Breast epithelium (tissue), 3 donors: ENCODE data around the gene MSX2.

Source experiments
- POLR2A ChIP-seq: fragments of 450-650 bp; IDR thresholded peaks from one replicate; pipeline ENCODE4 v1.6.1; 2016; ENCODE audit warnings: antibody characterized with exemption, mild to moderate bottlenecking, moderate library complexity
- POLR2AphosphoS5 ChIP-seq, 3 donors: sonication (generic); formaldehyde crosslinking; IDR thresholded peaks; one replicate each; pipeline ENCODE4 v1.6.1; 2017; ENCODE audit warnings: antibody characterized with exemption in 3 of 3
- TF ChIP-seq, protein P1 (sequence below), 3 donors: fragments of 450-650 bp; IDR thresholded peaks; one replicate each; pipeline ENCODE4 v1.5.1; 2016 to 2017; ENCODE audit warnings: antibody characterized with exemption in 3 of 3, mild to moderate bottlenecking in 3 of 3, moderate library complexity in 3 of 3

- TF ChIP-seq, protein P1, sequence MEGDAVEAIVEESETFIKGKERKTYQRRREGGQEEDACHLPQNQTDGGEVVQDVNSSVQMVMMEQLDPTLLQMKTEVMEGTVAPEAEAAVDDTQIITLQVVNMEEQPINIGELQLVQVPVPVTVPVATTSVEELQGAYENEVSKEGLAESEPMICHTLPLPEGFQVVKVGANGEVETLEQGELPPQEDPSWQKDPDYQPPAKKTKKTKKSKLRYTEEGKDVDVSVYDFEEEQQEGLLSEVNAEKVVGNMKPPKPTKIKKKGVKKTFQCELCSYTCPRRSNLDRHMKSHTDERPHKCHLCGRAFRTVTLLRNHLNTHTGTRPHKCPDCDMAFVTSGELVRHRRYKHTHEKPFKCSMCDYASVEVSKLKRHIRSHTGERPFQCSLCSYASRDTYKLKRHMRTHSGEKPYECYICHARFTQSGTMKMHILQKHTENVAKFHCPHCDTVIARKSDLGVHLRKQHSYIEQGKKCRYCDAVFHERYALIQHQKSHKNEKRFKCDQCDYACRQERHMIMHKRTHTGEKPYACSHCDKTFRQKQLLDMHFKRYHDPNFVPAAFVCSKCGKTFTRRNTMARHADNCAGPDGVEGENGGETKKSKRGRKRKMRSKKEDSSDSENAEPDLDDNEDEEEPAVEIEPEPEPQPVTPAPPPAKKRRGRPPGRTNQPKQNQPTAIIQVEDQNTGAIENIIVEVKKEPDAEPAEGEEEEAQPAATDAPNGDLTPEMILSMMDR (IDR thresholded peaks at IDR 0.05) = no peak
- no peak for TF ChIP-seq POLR2A
- no peak for TF ChIP-seq POLR2AphosphoS5 (IDR thresholded peaks at IDR 0.05)
These were observed 52.7 kb downstream of the MSX2 start for GRCh38 chr5:174777111-174777510.
